Inferior parietal cortex (tissue), 1 donor: Measurements from ENCODE around the gene TSEN54.

Experiments used
- DNase-seq: peaks from one replicate; pipeline ENCODE4 v3.0.0-alpha.2; 2016; ENCODE audit errors: extremely low spot score

TSEN54 gene

GRCh38 chr17:75542728-75543336 lies 26.5 kb downstream of the TSEN54 start:
- no peak for DNase-seq

- DNase-seq, result no peak
These were observed 27.9 kb downstream of the TSEN54 start for GRCh38 chr17:75544250-75544649.

GRCh38 chr17:75546181-75546580 lies 29.9 kb downstream of the TSEN54 start:
- DNase-seq, result no peak

- no peak for DNase-seq
These were observed 30.8 kb downstream of the TSEN54 start for GRCh38 chr17:75547091-75547490.

- DNase-seq, result no peak
These were observed 32.5 kb downstream of the TSEN54 start for GRCh38 chr17:75548813-75549212.

GRCh38 chr17:75549246-75550138 lies 33.2 kb downstream of the TSEN54 start:
- no peak for DNase-seq

GRCh38 chr17:75550139-75550465 lies 33.8 kb downstream of the TSEN54 start:
- DNase-seq, result no peak

GRCh38 chr17:75551266-75551665 lies 34.9 kb downstream of the TSEN54 start:
- no peak for DNase-seq

GRCh38 chr17:75552425-75553294 lies 36.3 kb downstream of the TSEN54 start:
- no peak for DNase-seq

- DNase-seq, result no peak
These were observed 37.2 kb downstream of the TSEN54 start for GRCh38 chr17:75553295-75554110.

- DNase-seq, result no peak
These were observed 39.4 kb downstream of the TSEN54 start for GRCh38 chr17:75555679-75556153.

- peak; percentile 54 for DNase-seq
These were observed 40.9 kb downstream of the TSEN54 start for GRCh38 chr17:75557075-75557851.

GRCh38 chr17:75557852-75558665 lies 41.7 kb downstream of the TSEN54 start:
- no peak for DNase-seq

GRCh38 chr17:75558666-75559530 lies 42.6 kb downstream of the TSEN54 start:
- DNase-seq, result no peak

- no peak for DNase-seq
These were observed 43.7 kb downstream of the TSEN54 start for GRCh38 chr17:75559958-75560533.

- DNase-seq, result no peak
These were observed 45.7 kb downstream of the TSEN54 start for GRCh38 chr17:75561927-75562603.

GRCh38 chr17:75563063-75563758 lies 46.9 kb downstream of the TSEN54 start:
- no peak for DNase-seq
